Measurements from ENCODE around the gene AUP1. TPM values are rescaled to one million over a fixed set of nuclear protein-coding genes. Genes with fewer than 3 reads are reported as not detected.

The AUP1 gene
- total and polyA plus RNA-seq, 2 experiments from 2014 or later, result 98.7 to 105 TPM

GRCh38 chr2:74481961-74482800, 47.3 kb downstream of the AUP1 start:
- Histone ChIP-seq H3K27me3 (ENCODE audit: insufficient read depth) (no peaks in the 10 kb centered on the region), H3K36me3 (ENCODE audit: insufficient read depth) (no peaks in the 10 kb centered on the region; the same call in 1 of the 2 replicates), H3K79me2 (replicated peaks; ENCODE audit: insufficient read depth) (peaks cover 14% of the 10 kb centered on the region), H3K4me2 (peak overlapping the region; percentile 95), H3K9me2 (ENCODE audit: insufficient read depth) (no peaks in the 10 kb centered on the region), H3F3A (replicated peaks; ENCODE audit: low read depth) (no peaks in the 10 kb centered on the region), H4K20me1 (replicated peaks; ENCODE audit: insufficient read depth) (peaks cover 13% of the 10 kb centered on the region; the same call in 1 of the 2 replicates), H2AFZ (peak overlapping the region; percentile 72; the same call in 1 of the 2 replicates), H3K4me1 (ENCODE audit: insufficient read depth) (peaks cover 5% of the 10 kb centered on the region; the same call in 1 of the 2 replicates), H3K27ac (ENCODE audit: low read depth) (peak overlapping the region; percentile 82; the same call in 1 of the 2 replicates), H3K4me3 (peak overlapping the region; percentile 68)
- H3K27me3 Mint-ChIP-seq (ENCODE audit: insufficient read depth, low read depth, poor library complexity), result peaks cover 11% of the 10 kb centered on the region
- ATAC-seq (peak; percentile 55), DNase-seq (ENCODE audit: low spot score) (peak; percentile 75)
- H3K36me3 Mint-ChIP-seq (ENCODE audit: low read depth), result peaks cover 24% of the 10 kb centered on the region
- peaks cover 6% of the 10 kb centered on the region; the same call in 2 of the 3 replicates for H3K4me1 Mint-ChIP-seq
- H3K27ac Mint-ChIP-seq, result peak overlapping the region; percentile 99
- no peaks in the 10 kb centered on the region for H3K9me3 Mint-ChIP-seq
- peak overlapping the region; percentile 99 for H3K4me3 Mint-ChIP-seq
- no peak for TF ChIP-seq ZNF331 (CRISPR knock-in tag; IDR thresholded peaks at IDR 0.05; ENCODE audit: low read depth)
- no peak for TF ChIP-seq ETS1 (IDR thresholded peaks at IDR 0.05)
- TF ChIP-seq JUNB (IDR thresholded peaks at IDR 0.05; ENCODE audit: unreplicated experiment), result no peak
- TF ChIP-seq CTCF (conservative IDR thresholded peaks at IDR 0.05; ENCODE audit: low read depth in 2 of 2), result no peak
- TF ChIP-seq EZH2phosphoT487 (IDR thresholded peaks at IDR 0.05; ENCODE audit: unreplicated experiment), result no peak
- TF ChIP-seq STAT1 (IDR thresholded peaks at IDR 0.05; ENCODE audit: unreplicated experiment), result no peak
- TF ChIP-seq ZNF114 (CRISPR knock-in tag; IDR thresholded peaks at IDR 0.05), result no peak
- no peak for TF ChIP-seq EZH2 (IDR thresholded peaks at IDR 0.05; ENCODE audit: low read depth, unreplicated experiment)
- no peak for TF ChIP-seq POLR2AphosphoS5 (IDR thresholded peaks at IDR 0.05; ENCODE audit: low read depth)
- no peak for TF ChIP-seq NANOG (IDR thresholded peaks at IDR 0.05; ENCODE audit: borderline replicate concordance)
- no peak for TF ChIP-seq REST (IDR thresholded peaks at IDR 0.05; ENCODE audit: unreplicated experiment)
